H1 (cell line): ENCODE measurements around the gene CELF3.

Source experiments
- RAD21 ChIP-seq, 2 experiments: IDR thresholded peaks in 1 of 2; conservative IDR thresholded peaks in 1 of 2; 2 replicates each; pipeline ENCODE4 v1.6.1; 2011; ENCODE audit warnings: low read depth in 2 of 2, low read length in 2 of 2, improper control_type of control experiment in 1 of 2, inconsistent platforms in 1 of 2, mild to moderate bottlenecking in 1 of 2, moderate library complexity in 1 of 2
- SIRT6 ChIP-seq: IDR thresholded peaks from one replicate; pipeline ENCODE4 v1.7.1; 2012; ENCODE audit warnings: low read length, inconsistent platforms
- TF ChIP-seq, protein P1 (sequence below), 3 experiments: IDR thresholded peaks; 1 replicate in 2 of 3; 2 replicates in 1 of 3; pipeline versions ENCODE4 v1.5.1 to v1.6.1; 2011; ENCODE audit warnings: low read length in 3 of 3, mild to moderate bottlenecking in 3 of 3, inconsistent platforms in 2 of 3, low read depth in 1 of 3, moderate library complexity in 1 of 3; ENCODE audit not compliant: insufficient read depth in 1 of 3; ENCODE audit errors: control extremely low read depth in 1 of 3
- TF ChIP-seq, protein P2 (sequence below): IDR thresholded peaks from 2 replicates; pipeline ENCODE4 v1.6.1; 2011; ENCODE audit warnings: low read length, improper control_type of control experiment

DNA sequence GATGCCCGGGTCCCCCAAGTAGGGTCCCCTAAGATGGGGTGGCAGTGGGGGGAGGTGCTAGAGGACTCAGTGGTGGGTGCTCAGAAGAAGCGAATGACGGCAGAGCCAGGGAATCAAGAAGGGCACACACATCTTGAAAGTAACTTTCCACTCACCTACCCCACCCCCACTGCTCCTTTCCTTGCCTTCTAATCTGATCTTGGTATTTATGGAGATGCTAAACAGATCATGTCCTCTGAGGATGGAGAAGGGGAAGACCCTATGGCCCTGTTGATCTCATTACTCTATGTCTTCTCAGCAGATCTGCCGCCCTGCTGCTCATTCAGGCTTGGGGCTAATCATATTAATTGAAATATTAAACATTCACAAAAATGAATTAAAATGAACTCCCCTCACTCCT lies 2.1 kb upstream of the CELF3 start:
- TF ChIP-seq, protein P1, sequence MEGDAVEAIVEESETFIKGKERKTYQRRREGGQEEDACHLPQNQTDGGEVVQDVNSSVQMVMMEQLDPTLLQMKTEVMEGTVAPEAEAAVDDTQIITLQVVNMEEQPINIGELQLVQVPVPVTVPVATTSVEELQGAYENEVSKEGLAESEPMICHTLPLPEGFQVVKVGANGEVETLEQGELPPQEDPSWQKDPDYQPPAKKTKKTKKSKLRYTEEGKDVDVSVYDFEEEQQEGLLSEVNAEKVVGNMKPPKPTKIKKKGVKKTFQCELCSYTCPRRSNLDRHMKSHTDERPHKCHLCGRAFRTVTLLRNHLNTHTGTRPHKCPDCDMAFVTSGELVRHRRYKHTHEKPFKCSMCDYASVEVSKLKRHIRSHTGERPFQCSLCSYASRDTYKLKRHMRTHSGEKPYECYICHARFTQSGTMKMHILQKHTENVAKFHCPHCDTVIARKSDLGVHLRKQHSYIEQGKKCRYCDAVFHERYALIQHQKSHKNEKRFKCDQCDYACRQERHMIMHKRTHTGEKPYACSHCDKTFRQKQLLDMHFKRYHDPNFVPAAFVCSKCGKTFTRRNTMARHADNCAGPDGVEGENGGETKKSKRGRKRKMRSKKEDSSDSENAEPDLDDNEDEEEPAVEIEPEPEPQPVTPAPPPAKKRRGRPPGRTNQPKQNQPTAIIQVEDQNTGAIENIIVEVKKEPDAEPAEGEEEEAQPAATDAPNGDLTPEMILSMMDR (IDR thresholded peaks at IDR 0.05; ENCODE audit: control extremely low read depth in 1 of 3, insufficient read depth in 1 of 3, low read depth in 1 of 3, low read length in 3 of 3): no peak
- TF ChIP-seq SIRT6 (no peak), RAD21 (IDR thresholded peaks at IDR 0.05 in 1 of 2, conservative IDR thresholded peaks at IDR 0.05 in 1 of 2; ENCODE audit: low read depth in 2 of 2, low read length in 2 of 2) (no peak)
- TF ChIP-seq, protein P2, sequence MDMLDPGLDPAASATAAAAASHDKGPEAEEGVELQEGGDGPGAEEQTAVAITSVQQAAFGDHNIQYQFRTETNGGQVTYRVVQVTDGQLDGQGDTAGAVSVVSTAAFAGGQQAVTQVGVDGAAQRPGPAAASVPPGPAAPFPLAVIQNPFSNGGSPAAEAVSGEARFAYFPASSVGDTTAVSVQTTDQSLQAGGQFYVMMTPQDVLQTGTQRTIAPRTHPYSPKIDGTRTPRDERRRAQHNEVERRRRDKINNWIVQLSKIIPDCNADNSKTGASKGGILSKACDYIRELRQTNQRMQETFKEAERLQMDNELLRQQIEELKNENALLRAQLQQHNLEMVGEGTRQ: no peak
